HepG2 (cell line): ENCODE results near the gene LITAFD. TPM values are rescaled to one million over a fixed set of nuclear protein-coding genes. Genes with fewer than 3 reads are reported as not detected.

ENCODE experiments used
- ATF7-NPFF ChIP-seq: sonication (generic); formaldehyde crosslinking; IDR thresholded peaks from 2 replicates; pipeline ENCODE4 v1.8.1; 2023; ENCODE audit warnings: mild to moderate bottlenecking, low read depth, missing genetic modification reagents, moderate library complexity
- DNMT1 ChIP-seq: sonication (generic); formaldehyde crosslinking; IDR thresholded peaks from 2 replicates; pipeline ENCODE4 v1.5.1; 2020; ENCODE audit warnings: mild to moderate bottlenecking, missing genetic modification reagents
- FLYWCH1 ChIP-seq: sonication (generic); formaldehyde crosslinking; IDR thresholded peaks from 2 replicates; pipeline ENCODE4 v1.8.1; 2023; ENCODE audit warnings: mild to moderate bottlenecking, missing genetic modification reagents
- IRX3 ChIP-seq: sonication (generic); formaldehyde crosslinking; IDR thresholded peaks from 2 replicates; pipeline ENCODE4 v1.8.1; 2023; ENCODE audit warnings: mild to moderate bottlenecking, low read depth, missing genetic modification reagents, borderline replicate concordance
- KDM2A ChIP-seq: sonication (generic); formaldehyde crosslinking; IDR thresholded peaks from 2 replicates; pipeline ENCODE4 v1.4.0; 2020; ENCODE audit warnings: low read depth, missing genetic modification reagents, borderline replicate concordance
- MTA1 ChIP-seq: sonication (generic); formaldehyde crosslinking; IDR thresholded peaks from 2 replicates; pipeline ENCODE4 v1.4.0; 2020; ENCODE audit warnings: missing genetic modification reagents, mild to moderate bottlenecking, borderline replicate concordance
- MYC ChIP-seq: sonication (generic); formaldehyde crosslinking; IDR thresholded peaks from 2 replicates; pipeline ENCODE4 v1.9.0; 2021; ENCODE audit warnings: missing genetic modification reagents, borderline replicate concordance
- YEATS2 ChIP-seq: sonication (generic); formaldehyde crosslinking; IDR thresholded peaks from 2 replicates; pipeline ENCODE4 v1.4.0; 2020; ENCODE audit warnings: missing genetic modification reagents, borderline replicate concordance
- YY1 ChIP-seq: IDR thresholded peaks from 2 replicates; pipeline ENCODE4 v1.6.1; 2011; ENCODE audit warnings: low read length, low read depth, moderate library complexity, mild to moderate bottlenecking; ENCODE audit not compliant: insufficient read depth, insufficient replicate concordance
- ZBTB7B ChIP-seq: sonication (generic); formaldehyde crosslinking; IDR thresholded peaks from 2 replicates; pipeline ENCODE4 v1.4.0; 2020; ENCODE audit warnings: missing genetic modification reagents
- ZC3H13 ChIP-seq: sonication (generic); formaldehyde crosslinking; IDR thresholded peaks from 2 replicates; pipeline ENCODE4 v1.8.1; 2023; ENCODE audit warnings: mild to moderate bottlenecking, missing genetic modification reagents, moderate library complexity
- ZFP36L2 ChIP-seq: sonication (generic); formaldehyde crosslinking; IDR thresholded peaks from 2 replicates; pipeline ENCODE4 v1.4.0; 2020; ENCODE audit warnings: missing genetic modification reagents
- ZFX ChIP-seq: sonication (generic); formaldehyde crosslinking; IDR thresholded peaks from 2 replicates; pipeline ENCODE4 v1.4.0; 2020; ENCODE audit warnings: mild to moderate bottlenecking, low read depth, missing genetic modification reagents, moderate library complexity
- ZNF224 ChIP-seq: sonication (generic); formaldehyde crosslinking; IDR thresholded peaks from 2 replicates; pipeline ENCODE4 v1.5.0; 2020; ENCODE audit warnings: mild to moderate bottlenecking, missing genetic modification reagents
- ZNF556 ChIP-seq: sonication (generic); formaldehyde crosslinking; IDR thresholded peaks from 2 replicates; pipeline ENCODE4 v1.4.0; 2020; ENCODE audit warnings: mild to moderate bottlenecking, missing genetic modification reagents, borderline replicate concordance
- ZNF891 ChIP-seq: sonication (generic); formaldehyde crosslinking; IDR thresholded peaks from 2 replicates; pipeline ENCODE4 v1.5.0; 2020; ENCODE audit warnings: mild to moderate bottlenecking, missing genetic modification reagents
- ZSCAN25 ChIP-seq: sonication (generic); formaldehyde crosslinking; IDR thresholded peaks from 2 replicates; pipeline ENCODE4 v1.8.0; 2022; ENCODE audit warnings: mild to moderate bottlenecking, missing genetic modification reagents
- polyA plus RNA-seq, 8 experiments: library from polyadenylated mRNA; depleted of rRNA in 3 of 8; stranded (reverse) in 7 of 8; unstranded in 1 of 8; fragments of >200 nt; fragmentation: Illumina TruSeq in 4 of 8; extraction: Trizol in 4 of 8; gene quantifications; 2 replicates each; pipeline versions ENCODE4 v1.2.1 to v1.2.3, GENCODE V29; 2011 to 2016; ENCODE audit warnings: low read depth in 4 of 8, missing spikeins in 1 of 8, mixed read lengths in 1 of 8; ENCODE audit not compliant: insufficient read depth in 1 of 8
- total RNA-seq, 5 experiments: library from RNA; depleted of rRNA; stranded (reverse); fragments of >200 nt; fragmentation: Illumina TruSeq; extraction: Trizol; gene quantifications; 2 replicates each; pipeline ENCODE4 v1.2.3, GENCODE V29; 2016; ENCODE audit warnings: low read depth in 1 of 5
- TF ChIP-seq, protein P1 (sequence below): sonication (generic); formaldehyde crosslinking; IDR thresholded peaks from 2 replicates; pipeline ENCODE4 v1.4.0; 2020; ENCODE audit warnings: mild to moderate bottlenecking, missing genetic modification reagents

Gene LITAFD
- total and polyA plus RNA-seq, 2 of the 13 experiments (the other 11 are each of a cell fraction or from before 2014, with no cell fraction given): not detected

DNA sequence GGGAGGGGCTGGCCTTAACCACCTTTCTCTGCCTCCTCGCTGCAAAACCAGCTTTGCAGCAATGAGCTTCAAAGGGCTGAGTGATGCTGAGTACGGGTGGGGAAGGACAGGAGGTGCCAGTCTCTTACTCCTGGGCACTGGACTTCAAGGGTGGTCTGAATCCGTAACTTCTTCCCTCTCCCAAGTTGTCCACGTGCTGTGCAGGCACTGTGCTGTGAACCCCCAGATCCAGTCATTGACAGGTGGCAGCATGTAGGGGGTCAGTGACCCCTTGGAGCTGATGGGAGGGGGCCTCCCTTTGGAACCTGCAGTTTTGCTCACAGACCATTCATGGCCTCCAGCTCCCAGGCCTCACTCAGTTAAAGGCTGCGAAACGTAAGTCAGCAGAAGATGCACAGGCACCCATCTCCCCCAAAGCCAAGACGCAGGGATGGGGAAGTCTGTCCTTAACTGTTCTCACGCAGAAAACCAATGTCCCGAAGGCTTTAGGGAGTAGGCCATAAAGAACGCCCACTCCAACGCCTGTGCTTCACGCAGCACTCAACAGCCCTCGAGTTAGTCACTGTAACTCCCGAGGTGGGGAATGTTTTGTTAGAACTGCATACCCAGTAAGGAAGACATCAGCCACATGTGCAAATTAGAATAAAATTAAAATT, 7.9 kb downstream of the LITAFD start (continued):
- peak; percentile 50; the same call in 1 of the 2 replicates for TF ChIP-seq ZC3H13 (CRISPR knock-in tag)
- 0 out of 2 replicates have a peak, but pooled peaks have one; percentile 13 for TF ChIP-seq ZBTB7B
- 0 out of 2 replicates have a peak, but pooled peaks have one; percentile 10 for TF ChIP-seq ZFX (CRISPR knock-in tag)
- no peak for TF ChIP-seq IRX3 (CRISPR knock-in tag)
- TF ChIP-seq ATF7-NPFF: no peak
- TF ChIP-seq ZNF224 (CRISPR knock-in tag): no peak
- no peak for TF ChIP-seq ZNF556 (CRISPR knock-in tag)
- no peak for TF ChIP-seq YY1
- TF ChIP-seq ZSCAN25 (CRISPR knock-in tag): 0 out of 2 replicates have a peak, but pooled peaks have one; percentile 26
- TF ChIP-seq MYC (CRISPR knock-in tag): no peak
- no peak for TF ChIP-seq ZNF891
- no peak for TF ChIP-seq DNMT1 (CRISPR knock-in tag)
- TF ChIP-seq ZFP36L2 (CRISPR knock-in tag): no peak
- no peak for TF ChIP-seq YEATS2
- TF ChIP-seq, protein P1, sequence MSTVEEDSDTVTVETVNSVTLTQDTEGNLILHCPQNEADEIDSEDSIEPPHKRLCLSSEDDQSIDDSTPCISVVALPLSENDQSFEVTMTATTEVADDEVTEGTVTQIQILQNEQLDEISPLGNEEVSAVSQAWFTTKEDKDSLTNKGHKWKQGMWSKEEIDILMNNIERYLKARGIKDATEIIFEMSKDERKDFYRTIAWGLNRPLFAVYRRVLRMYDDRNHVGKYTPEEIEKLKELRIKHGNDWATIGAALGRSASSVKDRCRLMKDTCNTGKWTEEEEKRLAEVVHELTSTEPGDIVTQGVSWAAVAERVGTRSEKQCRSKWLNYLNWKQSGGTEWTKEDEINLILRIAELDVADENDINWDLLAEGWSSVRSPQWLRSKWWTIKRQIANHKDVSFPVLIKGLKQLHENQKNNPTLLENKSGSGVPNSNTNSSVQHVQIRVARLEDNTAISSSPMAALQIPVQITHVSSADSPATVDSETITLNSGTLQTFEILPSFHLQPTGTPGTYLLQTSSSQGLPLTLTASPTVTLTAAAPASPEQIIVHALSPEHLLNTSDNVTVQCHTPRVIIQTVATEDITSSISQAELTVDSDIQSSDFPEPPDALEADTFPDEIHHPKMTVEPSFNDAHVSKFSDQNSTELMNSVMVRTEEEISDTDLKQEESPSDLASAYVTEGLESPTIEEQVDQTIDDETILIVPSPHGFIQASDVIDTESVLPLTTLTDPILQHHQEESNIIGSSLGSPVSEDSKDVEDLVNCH (CRISPR knock-in tag): no peak
- TF ChIP-seq FLYWCH1 (CRISPR knock-in tag): no peak
- 0 out of 2 replicates have a peak, but pooled peaks have one; percentile 36 for TF ChIP-seq MTA1 (CRISPR knock-in tag)
- no peak for TF ChIP-seq KDM2A (CRISPR knock-in tag)
